GM12874 (cell line): ENCODE measurements around the gene HMCN1.

Experiments
- CTCF ChIP-seq: IDR thresholded peaks from 2 replicates; pipeline ENCODE4 v1.5.1; 2011; ENCODE audit warnings: low read depth, mild to moderate bottlenecking, control low read depth, low read length, moderate library complexity; ENCODE audit not compliant: insufficient read depth

The HMCN1 gene

GRCh38 chr1:186213225-186213607 lies 479.0 kb downstream of the HMCN1 start:
- no peak for TF ChIP-seq CTCF

- TF ChIP-seq CTCF: no peak
Observed at GRCh38 chr1:186214791-186215190, 480.6 kb downstream of the HMCN1 start.

- TF ChIP-seq CTCF: no peak
Observed at GRCh38 chr1:186215636-186216035, 481.4 kb downstream of the HMCN1 start.

- no peak for TF ChIP-seq CTCF
Observed at GRCh38 chr1:186218654-186219352, 484.6 kb downstream of the HMCN1 start.

- TF ChIP-seq CTCF: no peak
Observed at GRCh38 chr1:186220067-186220466, 485.9 kb downstream of the HMCN1 start.

- TF ChIP-seq CTCF: no peak
Observed at GRCh38 chr1:186220911-186221310, 486.7 kb downstream of the HMCN1 start.

GRCh38 chr1:186225096-186225495 lies 490.9 kb downstream of the HMCN1 start:
- no peak for TF ChIP-seq CTCF
